Measurements from ENCODE around the gene IL27RA.

Gene IL27RA

DNA sequence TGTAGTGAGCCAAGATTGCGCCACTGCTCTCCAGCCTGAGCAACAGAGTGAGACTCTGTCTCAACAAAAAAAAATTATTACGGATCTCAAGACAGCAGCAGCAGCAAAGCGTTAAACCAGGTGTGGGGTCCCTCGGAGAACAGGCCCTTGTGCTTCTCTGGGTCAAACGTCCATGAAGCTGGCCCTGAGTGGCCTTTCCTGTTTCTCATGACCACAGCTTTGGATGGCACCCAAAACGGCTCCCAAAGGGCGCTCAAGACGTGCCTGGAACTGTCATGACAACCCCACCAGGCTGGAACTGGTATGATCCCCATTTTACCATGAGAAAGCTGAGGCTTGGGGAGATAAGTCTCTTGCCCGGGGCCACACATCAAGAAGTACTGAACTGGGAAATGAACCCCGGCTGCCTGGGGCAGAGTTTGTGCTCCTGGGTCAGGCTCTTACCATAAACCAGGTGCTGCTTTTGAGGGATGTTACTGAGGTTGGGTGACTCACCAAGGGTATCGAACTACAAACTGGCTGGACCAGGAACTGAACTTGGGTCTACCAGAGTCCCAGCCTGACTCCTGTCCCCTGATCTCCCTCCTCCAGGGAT is 70.6 kb downstream of the IL27RA start:
- DNase-seq (ENCODE audit: extremely low spot score) = no peak
- POLR2A ChIA-PET = no interaction called here
- TF ChIP-seq ZNF384 (IDR thresholded peaks at IDR 0.05) (no peak), HDGF (IDR thresholded peaks at IDR 0.05; ENCODE audit: borderline replicate concordance) (no peak), SUZ12 (IDR thresholded peaks at IDR 0.05) (no peak), TARDBP (IDR thresholded peaks at IDR 0.05) (no peak), CTBP1 (IDR thresholded peaks at IDR 0.05; ENCODE audit: borderline replicate concordance) (no peak), ELF4 (IDR thresholded peaks at IDR 0.05) (no peak), FOXM1 (IDR thresholded peaks at IDR 0.05; ENCODE audit: borderline replicate concordance) (no peak), ARNT (IDR thresholded peaks at IDR 0.05) (no peak), FOXK2 (IDR thresholded peaks at IDR 0.05) (no peak), L3MBTL2 (conservative IDR thresholded peaks at IDR 0.05) (no peak), LEF1 (IDR thresholded peaks at IDR 0.05; ENCODE audit: borderline replicate concordance) (no peak), NFRKB (IDR thresholded peaks at IDR 0.05) (no peak), SP1 (IDR thresholded peaks at IDR 0.05) (no peak), BHLHE40 (IDR thresholded peaks at IDR 0.05; ENCODE audit: borderline replicate concordance) (no peak), FOXA1 (IDR thresholded peaks at IDR 0.05) (no peak)
- TF ChIP-seq, protein P1, sequence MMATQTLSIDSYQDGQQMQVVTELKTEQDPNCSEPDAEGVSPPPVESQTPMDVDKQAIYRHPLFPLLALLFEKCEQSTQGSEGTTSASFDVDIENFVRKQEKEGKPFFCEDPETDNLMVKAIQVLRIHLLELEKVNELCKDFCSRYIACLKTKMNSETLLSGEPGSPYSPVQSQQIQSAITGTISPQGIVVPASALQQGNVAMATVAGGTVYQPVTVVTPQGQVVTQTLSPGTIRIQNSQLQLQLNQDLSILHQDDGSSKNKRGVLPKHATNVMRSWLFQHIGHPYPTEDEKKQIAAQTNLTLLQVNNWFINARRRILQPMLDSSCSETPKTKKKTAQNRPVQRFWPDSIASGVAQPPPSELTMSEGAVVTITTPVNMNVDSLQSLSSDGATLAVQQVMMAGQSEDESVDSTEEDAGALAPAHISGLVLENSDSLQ (IDR thresholded peaks at IDR 0.05) = no peak
- CTCF ChIA-PET = no interaction called here

DNA sequence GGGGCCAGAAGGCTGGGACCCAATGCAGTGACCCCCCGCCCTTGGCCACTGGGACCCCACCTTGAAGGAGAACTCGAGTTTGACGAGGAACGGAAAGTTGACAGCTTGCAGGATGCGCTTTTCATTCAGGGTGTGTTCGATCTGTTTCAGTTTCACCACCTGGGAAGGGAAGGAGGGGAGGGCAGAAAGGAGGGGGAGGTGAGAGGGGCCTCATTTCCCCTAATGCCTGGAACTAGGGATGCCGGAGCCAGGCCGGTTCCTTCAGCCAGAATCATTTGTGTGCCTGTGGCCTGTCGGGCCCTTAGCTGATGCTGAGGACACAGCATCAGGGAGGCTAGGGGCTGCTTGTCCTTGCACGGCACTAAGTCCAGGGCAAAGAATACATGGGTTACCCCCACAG is 71.2 kb downstream of the IL27RA start:
- DNase-seq (ENCODE audit: extremely low spot score) = no peak
- POLR2A ChIA-PET = interaction anchor here (1.9 kb wide), 1 partner anchor 34 kb away, joined by 5 read pairs; the partner anchor contains the start of gene ASF1B
- CTCF ChIA-PET = no interaction called here

More for the DNA sequence above, 71.2 kb downstream of the IL27RA start:
- TF ChIP-seq CTBP1 (IDR thresholded peaks at IDR 0.05; ENCODE audit: borderline replicate concordance) = no peak
- no peak for TF ChIP-seq FOXA1 (IDR thresholded peaks at IDR 0.05)
- no peak for TF ChIP-seq ZNF384 (IDR thresholded peaks at IDR 0.05)
- TF ChIP-seq FOXK2 (IDR thresholded peaks at IDR 0.05) = no peak
- TF ChIP-seq NFRKB (IDR thresholded peaks at IDR 0.05) = no peak
